GM18502 (cell line): ENCODE results near the gene TRMT112.
A peak's percentile ranks its signal among the peaks of the same experiment; 100 is the strongest.
"Not testable (repeated sequence)": the region's sequence is repeated elsewhere in the genome, so short reads cannot be mapped to it uniquely, and the experiment has no call there.

Experiments
- ATAC-seq: cut with Tn5 transposase; IDR thresholded peaks from one replicate; pipeline ENCODE4 v1.9.1; 2021; ENCODE audit warnings: mild to moderate bottlenecking; ENCODE audit not compliant: unreplicated experiment, poor library complexity

The TRMT112 gene

GRCh38 chr11:64314805-64315561, 2.4 kb downstream of the TRMT112 start:
- no peak for ATAC-seq

- ATAC-seq: no peak
These were observed 3.1 kb downstream of the TRMT112 start for GRCh38 chr11:64314146-64314804.

- ATAC-seq: no peak
These were observed 3.7 kb downstream of the TRMT112 start for GRCh38 chr11:64313491-64314145.

- ATAC-seq: no peak
These were observed 4.4 kb downstream of the TRMT112 start for GRCh38 chr11:64312947-64313346.

GRCh38 chr11:64307795-64308194, 9.6 kb downstream of the TRMT112 start:
- ATAC-seq: not testable (repeated sequence)

- no peak for ATAC-seq
These were observed 10.3 kb downstream of the TRMT112 start for GRCh38 chr11:64306876-64307622.

GRCh38 chr11:64306563-64306875, 10.8 kb downstream of the TRMT112 start:
- no peak for ATAC-seq

- peak; percentile 24 for ATAC-seq
These were observed 11.4 kb downstream of the TRMT112 start for GRCh38 chr11:64305691-64306562.

GRCh38 chr11:64305075-64305690, 12.2 kb downstream of the TRMT112 start, which contains the start of gene ESRRA:
ESRRA (plus strand) TSS chr11:64305524; CDS start chr11:64307180, 1,656 bp downstream.
- peak; percentile 70 for ATAC-seq

- ATAC-seq: peak; percentile 28
These were observed 12.9 kb downstream of the TRMT112 start for GRCh38 chr11:64304316-64305072.

- no peak for ATAC-seq
These were observed 13.4 kb downstream of the TRMT112 start for GRCh38 chr11:64304032-64304315.

GRCh38 chr11:64303109-64304031, 14.0 kb downstream of the TRMT112 start:
- ATAC-seq: no peak

GRCh38 chr11:64299847-64300648, 17.3 kb downstream of the TRMT112 start, which contains the start of gene CATSPERZ:
CATSPERZ (plus strand) TSS chr11:64300358; CDS start chr11:64300411, 53 bp downstream.
- no peak for ATAC-seq

- no peak for ATAC-seq
These were observed 18.2 kb downstream of the TRMT112 start for GRCh38 chr11:64298966-64299846.

- no peak for ATAC-seq
These were observed 19.5 kb downstream of the TRMT112 start for GRCh38 chr11:64297699-64298358.
